ENCODE measurements around the gene TTC21A.

- TF ChIP-seq CTCF (IDR thresholded peaks at IDR 0.05) (no peak), POLR2A (IDR thresholded peaks at IDR 0.05) (no peak)
Observed at GRCh38 chr3:39121621-39122020, 14.1 kb downstream of the TTC21A start.
